HPDE6-E6E7 (cell line): ENCODE data around the gene STX11.
A peak's percentile ranks its signal among the peaks of the same experiment; 100 is the strongest.
"Not testable (repeated sequence)": the region's sequence is repeated elsewhere in the genome, so short reads cannot be mapped to it uniquely, and the experiment has no call there.

ENCODE experiments used
- DNase-seq: peaks from one replicate; pipeline ENCODE4 v3.0.0; 2011; ENCODE audit warnings: missing footprints; ENCODE audit errors: extremely low spot score

STX11 gene

GRCh38 chr6:144176043-144176442 lies 25.7 kb downstream of the STX11 start:
- DNase-seq: no peak

- DNase-seq: no peak
Observed at GRCh38 chr6:144177726-144178125, 27.4 kb downstream of the STX11 start.

- DNase-seq: no peak
Observed at GRCh38 chr6:144178323-144178722, 28.0 kb downstream of the STX11 start.

- no peak for DNase-seq
Observed at GRCh38 chr6:144179237-144179636, 28.9 kb downstream of the STX11 start.

- DNase-seq: no peak
Observed at GRCh38 chr6:144179828-144180227, 29.5 kb downstream of the STX11 start.

GRCh38 chr6:144180354-144180753 lies 30.0 kb downstream of the STX11 start:
- DNase-seq: not testable (repeated sequence)

- no peak for DNase-seq
Observed at GRCh38 chr6:144181639-144182038, 31.3 kb downstream of the STX11 start.

GRCh38 chr6:144184186-144184585 lies 33.9 kb downstream of the STX11 start:
- DNase-seq: not testable (repeated sequence)

GRCh38 chr6:144185133-144185836 lies 35.0 kb downstream of the STX11 start:
- no peak for DNase-seq

GRCh38 chr6:144186817-144187625 lies 36.7 kb downstream of the STX11 start:
- no peak for DNase-seq

- DNase-seq: no peak
Observed at GRCh38 chr6:144189351-144189750, 39.0 kb downstream of the STX11 start.

- no peak for DNase-seq
Observed at GRCh38 chr6:144190080-144190479, 39.8 kb downstream of the STX11 start.

GRCh38 chr6:144190593-144190992 lies 40.3 kb downstream of the STX11 start:
- peak; percentile 10 for DNase-seq

- no peak for DNase-seq
Observed at GRCh38 chr6:144193181-144193580, 42.9 kb downstream of the STX11 start.

GRCh38 chr6:144194293-144194810 lies 44.0 kb downstream of the STX11 start:
- DNase-seq: no peak

GRCh38 chr6:144195671-144196270 lies 45.5 kb downstream of the STX11 start:
- DNase-seq: peak; percentile 67

GRCh38 chr6:144197919-144198318 lies 47.6 kb downstream of the STX11 start:
- DNase-seq: no peak

GRCh38 chr6:144202879-144203468 lies 52.7 kb downstream of the STX11 start:
- DNase-seq: no peak

- DNase-seq: no peak
Observed at GRCh38 chr6:144211160-144211559, 60.8 kb downstream of the STX11 start.

GRCh38 chr6:144213315-144213714 lies 63.0 kb downstream of the STX11 start:
- no peak for DNase-seq

- DNase-seq: no peak
Observed at GRCh38 chr6:144214029-144214428, 63.7 kb downstream of the STX11 start.
